GM21360 (cell line): ENCODE data around the gene PHETA2.

Experiments used
- ATAC-seq: cut with Tn5 transposase; IDR thresholded peaks from one replicate; pipeline ENCODE4 v1.9.1; 2021; ENCODE audit warnings: mild to moderate bottlenecking, moderate library complexity; ENCODE audit not compliant: unreplicated experiment

The PHETA2 gene, protein sequence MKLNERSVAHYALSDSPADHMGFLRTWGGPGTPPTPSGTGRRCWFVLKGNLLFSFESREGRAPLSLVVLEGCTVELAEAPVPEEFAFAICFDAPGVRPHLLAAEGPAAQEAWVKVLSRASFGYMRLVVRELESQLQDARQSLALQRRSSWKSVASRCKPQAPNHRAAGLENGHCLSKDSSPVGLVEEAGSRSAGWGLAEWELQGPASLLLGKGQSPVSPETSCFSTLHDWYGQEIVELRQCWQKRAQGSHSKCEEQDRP

GRCh38 chr22:42074132-42074811 is at the start of gene PHETA2:
Gene PHETA2 (plus strand): TSS chr22:42074248. CDS start chr22:42077294, 3,046 bp downstream.
- ATAC-seq = no peak

DNA sequence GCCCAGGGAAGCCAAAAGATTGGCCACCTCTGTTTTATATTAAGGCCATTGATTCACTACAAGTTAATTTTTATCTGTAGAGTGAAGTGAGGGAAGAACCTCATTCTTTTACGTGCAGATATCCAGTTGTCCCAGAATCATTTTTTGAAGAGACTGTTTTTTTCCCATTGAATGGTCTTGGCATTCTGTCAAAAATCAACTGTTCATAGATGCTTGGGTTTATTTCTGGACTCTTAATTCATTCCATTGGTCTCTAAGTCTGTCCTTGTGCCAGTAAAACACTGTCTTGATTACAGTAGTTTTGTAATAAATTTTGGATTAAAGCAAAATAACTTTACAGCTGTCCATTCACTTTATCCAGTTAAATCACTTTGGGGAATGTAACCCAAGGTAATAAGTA is 48.6 kb upstream of the PHETA2 start:
- no peak for ATAC-seq

- ATAC-seq = no peak
These were observed 47.3 kb upstream of the PHETA2 start for GRCh38 chr22:42026705-42027104.

- ATAC-seq = no peak
These were observed 40.5 kb upstream of the PHETA2 start for GRCh38 chr22:42033263-42034181.

DNA sequence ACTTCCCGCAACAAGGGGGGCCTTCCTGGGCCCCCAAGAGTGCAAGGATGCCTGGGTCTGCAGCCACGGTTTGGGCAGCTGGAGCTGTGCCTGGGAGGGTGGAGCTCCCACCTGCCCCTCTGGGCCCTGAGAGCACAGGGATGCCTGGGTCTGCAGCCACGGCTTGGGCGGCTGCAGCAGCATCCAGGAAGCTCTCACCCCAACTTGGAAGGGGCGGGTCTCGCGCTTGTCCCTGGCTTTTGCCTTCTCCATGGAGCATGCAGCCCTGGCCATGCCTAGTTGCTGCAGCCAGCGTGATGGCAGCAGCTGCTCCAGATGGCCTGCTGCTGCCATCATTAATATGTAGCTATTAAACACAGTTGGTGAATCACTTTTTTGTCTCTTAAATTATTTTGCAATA is 38.8 kb upstream of the PHETA2 start:
- ATAC-seq = no peak

DNA sequence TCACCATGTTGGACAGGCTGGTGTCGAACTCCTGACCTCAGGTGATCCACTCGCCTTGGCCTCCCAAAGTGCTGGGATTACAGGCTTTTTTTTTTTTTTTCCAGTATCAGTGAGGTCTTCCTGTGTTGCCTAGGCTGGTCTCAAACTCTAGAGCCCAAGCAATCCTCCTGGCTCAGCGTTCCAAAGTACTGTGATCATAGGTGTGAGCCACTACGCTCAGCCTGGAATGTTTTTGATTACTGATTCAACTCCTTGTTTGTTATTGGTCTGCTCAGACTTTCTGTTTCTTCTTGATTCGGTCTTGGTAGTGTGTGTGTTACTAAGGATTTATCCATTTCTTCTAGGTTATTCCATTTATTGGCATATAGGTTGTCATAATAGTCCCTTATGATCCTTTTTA is 34.8 kb upstream of the PHETA2 start:
- no peak for ATAC-seq

GRCh38 chr22:42041784-42042183 is 32.3 kb upstream of the PHETA2 start:
- no peak for ATAC-seq

- no peak for ATAC-seq
These were observed 23.3 kb upstream of the PHETA2 start for GRCh38 chr22:42050641-42051180.

- no peak for ATAC-seq
These were observed 21.3 kb upstream of the PHETA2 start for GRCh38 chr22:42052765-42053164.

- ATAC-seq = no peak
These were observed 17.1 kb upstream of the PHETA2 start for GRCh38 chr22:42056757-42057511.

DNA sequence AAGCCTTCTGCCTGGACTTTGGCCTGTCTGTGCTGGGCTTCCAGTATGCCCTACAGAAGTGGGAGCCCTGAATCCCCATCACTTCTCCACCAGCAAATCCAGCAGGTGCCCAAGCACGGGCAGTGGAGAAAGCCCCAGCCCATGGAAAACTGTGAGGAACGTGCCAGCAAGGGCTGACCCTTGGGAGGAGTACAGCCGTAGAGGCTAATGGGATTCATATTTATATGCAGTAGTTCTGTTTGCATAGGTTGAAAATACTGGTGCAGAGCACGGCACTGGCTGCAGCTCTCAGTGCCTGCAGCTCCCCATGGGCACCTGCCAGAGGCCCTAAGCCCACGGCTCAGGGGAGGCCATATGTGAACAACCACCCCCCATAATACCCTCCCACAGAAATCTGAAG is 13.6 kb upstream of the PHETA2 start:
- ATAC-seq = no peak

GRCh38 chr22:42061041-42061440 is 13.0 kb upstream of the PHETA2 start:
- no peak for ATAC-seq

DNA sequence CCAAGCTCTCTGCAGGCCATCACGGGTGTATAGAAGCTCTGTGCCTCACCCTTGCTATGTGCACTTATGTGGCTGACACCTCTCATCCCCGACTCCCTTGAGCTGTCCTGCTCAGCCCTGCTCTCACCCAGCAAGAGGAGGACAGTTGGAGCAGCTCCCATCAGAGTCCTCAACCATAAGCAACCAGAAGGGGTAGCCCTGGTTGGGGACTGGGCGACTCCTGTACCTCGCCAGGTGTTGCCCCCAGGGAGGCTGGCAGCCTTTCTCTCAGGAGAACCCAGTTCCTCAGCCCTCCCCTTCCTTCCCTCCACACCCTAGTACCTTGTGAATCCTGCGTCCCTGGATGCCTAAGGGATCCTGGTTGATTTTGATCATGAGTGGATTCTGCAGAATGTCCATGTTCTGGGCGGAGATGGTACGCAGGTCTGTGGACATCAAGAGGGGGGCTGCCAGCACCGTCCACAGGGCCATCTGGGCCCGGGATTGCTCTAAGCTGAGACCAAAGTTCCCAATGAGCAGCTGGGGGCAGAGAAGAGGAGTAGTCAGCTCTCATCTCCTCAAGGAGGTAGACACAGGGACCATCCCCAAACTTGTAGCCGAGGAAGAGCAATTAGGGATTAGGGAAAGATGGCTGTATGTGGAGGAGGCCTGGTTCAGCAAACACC is 11.4 kb upstream of the PHETA2 start:
- no peak for ATAC-seq

GRCh38 chr22:42064629-42065028 is 9.4 kb upstream of the PHETA2 start:
- no peak for ATAC-seq

DNA sequence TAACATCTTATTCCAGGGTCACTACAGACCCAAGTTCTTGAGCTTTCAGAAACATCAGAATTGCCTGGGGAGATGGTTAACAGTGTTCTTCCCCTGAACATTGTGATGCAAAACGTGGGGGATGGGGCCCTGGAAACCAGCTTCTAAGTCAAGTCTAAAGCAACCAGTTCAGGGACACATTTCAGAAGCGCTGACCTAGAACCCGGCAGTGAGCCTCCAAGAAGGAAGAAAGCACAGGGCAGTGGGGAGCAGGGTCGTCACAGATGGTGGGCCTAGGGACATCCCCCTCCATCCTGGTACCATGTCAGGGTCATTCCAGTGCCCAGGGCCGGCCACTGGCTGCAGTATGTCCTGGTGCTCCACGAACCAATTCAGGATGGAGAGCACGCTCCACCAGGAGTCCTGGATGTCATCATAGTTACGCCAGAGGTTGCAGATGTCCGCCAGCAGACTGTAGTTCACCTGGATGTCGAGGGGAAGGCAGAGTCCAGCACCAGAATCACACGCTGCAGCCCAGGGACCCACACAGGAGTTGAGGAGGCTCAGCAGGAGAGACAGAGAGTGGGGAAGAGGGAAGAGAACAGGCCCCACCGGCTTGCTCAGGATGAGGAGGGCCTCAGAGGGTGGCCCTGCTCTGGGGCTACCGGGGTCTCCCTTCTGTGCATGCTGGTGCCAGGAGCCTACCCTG is 8.5 kb upstream of the PHETA2 start:
- ATAC-seq = no peak

GRCh38 chr22:42066126-42066761 is 7.8 kb upstream of the PHETA2 start:
- ATAC-seq = no peak

DNA sequence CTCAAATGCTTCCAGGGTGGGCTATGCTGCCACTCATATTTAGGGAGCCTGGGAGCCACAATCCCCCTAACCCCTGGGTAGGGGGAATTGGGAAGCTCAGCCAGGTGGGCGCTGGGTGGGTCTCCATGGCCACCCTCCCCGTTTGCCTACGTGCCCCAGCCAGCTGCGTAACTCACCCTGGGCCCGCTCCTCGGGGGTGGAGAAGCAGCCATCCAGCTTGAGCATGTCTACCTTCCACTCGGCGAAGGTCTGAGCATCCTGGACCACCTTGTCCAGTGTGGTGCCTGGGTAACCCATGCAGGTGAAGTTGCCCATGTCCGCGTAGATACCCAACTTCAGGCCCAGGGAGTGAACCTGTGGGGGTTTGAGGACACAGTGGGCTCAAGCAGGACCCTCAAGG is 7.1 kb upstream of the PHETA2 start:
- ATAC-seq = no peak

DNA sequence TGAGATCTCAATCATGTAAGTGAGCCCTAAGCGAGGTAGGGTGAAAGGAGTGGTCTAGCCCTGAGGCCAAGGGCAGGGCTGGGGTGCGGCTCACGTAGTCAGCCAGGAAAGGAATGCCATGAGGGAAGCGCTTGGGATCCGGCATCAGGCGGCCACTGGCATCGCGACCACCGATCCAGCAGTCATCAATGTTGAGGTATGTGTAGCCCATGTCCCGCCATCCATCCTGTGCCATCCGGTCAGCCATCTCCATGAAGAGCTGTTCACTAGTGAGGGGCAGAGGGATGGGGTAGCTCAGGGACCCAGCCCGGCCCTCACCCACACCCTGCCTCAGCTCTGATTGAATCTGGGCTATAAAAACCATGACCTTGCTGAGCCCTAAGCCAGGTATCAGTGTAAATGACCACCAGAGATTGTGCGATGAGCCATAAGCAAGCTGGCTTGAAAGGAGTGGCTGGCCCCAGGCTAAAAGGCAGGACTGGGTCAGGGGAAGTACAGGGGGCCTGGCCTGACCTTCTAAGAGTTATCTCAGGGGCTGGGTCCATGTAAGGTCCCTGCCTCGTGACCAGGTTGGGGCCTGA is 6.3 kb upstream of the PHETA2 start:
- ATAC-seq = no peak

GRCh38 chr22:42068291-42068690 is 5.8 kb upstream of the PHETA2 start:
- ATAC-seq = no peak
